Activated naive CD8-positive, alpha-beta T cell treated with anti-CD3 and anti-CD28 coated beads, Interleukin-2, amount 50 U/mL, for 24 hours (primary cell): ENCODE results near the gene COL6A1.

ENCODE experiments used
- ATAC-seq: fragments of 150-1000 bp; cut with Tn5 transposase; one replicate; pipeline ENCODE4 v1.10.0; 2021
- DNase-seq: peaks from one replicate; pipeline ENCODE4 v3.0.0; 2021
- H3K27ac Mint-ChIP-seq: one replicate; pipeline ENCODE4 v1.8.0; 2021; ENCODE audit warnings: mild to moderate bottlenecking, mixed read lengths
- H3K27me3 Mint-ChIP-seq: one replicate; pipeline ENCODE4 v1.8.0; 2021; ENCODE audit warnings: mixed read lengths
- H3K36me3 Mint-ChIP-seq: one replicate; pipeline ENCODE4 v1.8.0; 2021; ENCODE audit warnings: low read depth, mixed read lengths
- H3K4me1 Mint-ChIP-seq: one replicate; pipeline ENCODE4 v1.8.0; 2021; ENCODE audit warnings: mixed read lengths
- H3K4me3 Mint-ChIP-seq: one replicate; pipeline ENCODE4 v1.8.0; 2021; ENCODE audit warnings: mild to moderate bottlenecking, moderate library complexity, mixed read lengths
- H3K9me3 Mint-ChIP-seq: one replicate; pipeline ENCODE4 v1.8.0; 2021; ENCODE audit warnings: mixed read lengths

COL6A1 gene

GRCh38 chr21:46006547-46007491, 25.2 kb downstream of the COL6A1 start:
- no peak for DNase-seq
- Mint-ChIP-seq H3K9me3 (no peaks in the 10 kb centered on the region), H3K27me3 (peaks cover 3% of the 10 kb centered on the region), H3K27ac (no peak overlapping the region), H3K4me3 (no peak overlapping the region), H3K36me3 (no peaks in the 10 kb centered on the region), H3K4me1 (no peaks in the 10 kb centered on the region)
- no peak for ATAC-seq

- no peaks in the 10 kb centered on the region for H3K36me3 Mint-ChIP-seq
- H3K27ac Mint-ChIP-seq: no peak overlapping the region
- no peaks in the 10 kb centered on the region for H3K9me3 Mint-ChIP-seq
- H3K4me1 Mint-ChIP-seq: no peaks in the 10 kb centered on the region
- H3K4me3 Mint-ChIP-seq: no peak overlapping the region
- DNase-seq (no peak), ATAC-seq (no peak)
- H3K27me3 Mint-ChIP-seq: peaks cover 4% of the 10 kb centered on the region
Observed at GRCh38 chr21:46007492-46007868, 25.9 kb downstream of the COL6A1 start.

- no peak for ATAC-seq
- DNase-seq: no peak
- Mint-ChIP-seq H3K4me3 (no peak overlapping the region), H3K4me1 (no peaks in the 10 kb centered on the region), H3K27ac (no peak overlapping the region), H3K36me3 (no peaks in the 10 kb centered on the region), H3K9me3 (no peaks in the 10 kb centered on the region), H3K27me3 (peaks cover 6% of the 10 kb centered on the region)
Observed at GRCh38 chr21:46008893-46009621, 27.5 kb downstream of the COL6A1 start.

GRCh38 chr21:46009951-46010705, 28.6 kb downstream of the COL6A1 start:
- Mint-ChIP-seq H3K4me3 (no peak overlapping the region), H3K27ac (no peak overlapping the region), H3K27me3 (peaks cover 9% of the 10 kb centered on the region), H3K36me3 (no peaks in the 10 kb centered on the region), H3K4me1 (peaks cover 2% of the 10 kb centered on the region), H3K9me3 (no peaks in the 10 kb centered on the region)
- ATAC-seq (no peak), DNase-seq (no peak)

GRCh38 chr21:46011267-46011967, 29.8 kb downstream of the COL6A1 start:
- DNase-seq (no peak), ATAC-seq (no peak)
- H3K4me1 Mint-ChIP-seq: peaks cover 2% of the 10 kb centered on the region
- H3K27ac Mint-ChIP-seq: no peak overlapping the region
- peaks cover 16% of the 10 kb centered on the region for H3K27me3 Mint-ChIP-seq
- H3K9me3 Mint-ChIP-seq: no peaks in the 10 kb centered on the region
- no peak overlapping the region for H3K4me3 Mint-ChIP-seq
- H3K36me3 Mint-ChIP-seq: no peaks in the 10 kb centered on the region

GRCh38 chr21:46012154-46012553, 30.6 kb downstream of the COL6A1 start:
- Mint-ChIP-seq H3K27ac (no peak overlapping the region), H3K36me3 (no peaks in the 10 kb centered on the region), H3K4me3 (no peak overlapping the region), H3K9me3 (no peaks in the 10 kb centered on the region), H3K27me3 (peaks cover 20% of the 10 kb centered on the region), H3K4me1 (peaks cover 4% of the 10 kb centered on the region)
- no peak for ATAC-seq
- no peak for DNase-seq

- peaks cover 6% of the 10 kb centered on the region for H3K4me1 Mint-ChIP-seq
- DNase-seq (no peak), ATAC-seq (no peak)
- H3K36me3 Mint-ChIP-seq: no peaks in the 10 kb centered on the region
- H3K27ac Mint-ChIP-seq: no peak overlapping the region
- no peak overlapping the region for H3K4me3 Mint-ChIP-seq
- H3K27me3 Mint-ChIP-seq: peaks cover 39% of the 10 kb centered on the region
- no peaks in the 10 kb centered on the region for H3K9me3 Mint-ChIP-seq
Observed at GRCh38 chr21:46014828-46015227, 33.3 kb downstream of the COL6A1 start.

- Mint-ChIP-seq H3K27ac (no peak overlapping the region), H3K9me3 (no peaks in the 10 kb centered on the region), H3K36me3 (no peaks in the 10 kb centered on the region)
Observed at GRCh38 chr21:46017148-46017547, 35.6 kb downstream of the COL6A1 start.

GRCh38 chr21:46017695-46018094, 36.1 kb downstream of the COL6A1 start:
- Mint-ChIP-seq H3K27ac (no peak overlapping the region), H3K36me3 (no peaks in the 10 kb centered on the region), H3K27me3 (peaks cover 42% of the 10 kb centered on the region), H3K9me3 (no peaks in the 10 kb centered on the region), H3K4me1 (peaks cover 6% of the 10 kb centered on the region), H3K4me3 (no peak overlapping the region)
- no peak for DNase-seq
- no peak for ATAC-seq

More at GRCh38 chr21:46017148-46017547, 35.6 kb downstream of the COL6A1 start:
- H3K27me3 Mint-ChIP-seq: peaks cover 42% of the 10 kb centered on the region
- no peak for DNase-seq
- H3K4me3 Mint-ChIP-seq: no peak overlapping the region
- peak; percentile 76 for ATAC-seq
- H3K4me1 Mint-ChIP-seq: peaks cover 6% of the 10 kb centered on the region

GRCh38 chr21:46018615-46019014, 37.0 kb downstream of the COL6A1 start:
- DNase-seq: no peak
- Mint-ChIP-seq H3K4me3 (no peak overlapping the region), H3K36me3 (no peaks in the 10 kb centered on the region), H3K27me3 (peaks cover 39% of the 10 kb centered on the region), H3K27ac (no peak overlapping the region), H3K4me1 (peaks cover 6% of the 10 kb centered on the region), H3K9me3 (no peaks in the 10 kb centered on the region)
- no peak for ATAC-seq

GRCh38 chr21:46020581-46020980, 39.0 kb downstream of the COL6A1 start:
- Mint-ChIP-seq H3K9me3 (no peaks in the 10 kb centered on the region), H3K36me3 (no peaks in the 10 kb centered on the region), H3K27me3 (peaks cover 36% of the 10 kb centered on the region), H3K4me3 (no peak overlapping the region), H3K27ac (no peak overlapping the region), H3K4me1 (peaks cover 14% of the 10 kb centered on the region)
- ATAC-seq (no peak), DNase-seq (no peak)

- peaks cover 31% of the 10 kb centered on the region for H3K27me3 Mint-ChIP-seq
- H3K36me3 Mint-ChIP-seq: no peaks in the 10 kb centered on the region
- H3K27ac Mint-ChIP-seq: no peak overlapping the region
- no peak overlapping the region for H3K4me3 Mint-ChIP-seq
- no peaks in the 10 kb centered on the region for H3K9me3 Mint-ChIP-seq
- no peak for ATAC-seq
- DNase-seq: no peak
- H3K4me1 Mint-ChIP-seq: peaks cover 17% of the 10 kb centered on the region
Observed at GRCh38 chr21:46021398-46021797, 39.8 kb downstream of the COL6A1 start.

- Mint-ChIP-seq H3K27ac (no peak overlapping the region), H3K36me3 (no peaks in the 10 kb centered on the region), H3K4me1 (peaks cover 15% of the 10 kb centered on the region), H3K9me3 (no peaks in the 10 kb centered on the region), H3K27me3 (peaks cover 28% of the 10 kb centered on the region), H3K4me3 (no peak overlapping the region)
- ATAC-seq (no peak), DNase-seq (no peak)
Observed at GRCh38 chr21:46021978-46022544, 40.5 kb downstream of the COL6A1 start.
